GM19467 (cell line): Measurements from ENCODE around the gene RBBP5.

ENCODE experiments used
- ATAC-seq: cut with Tn5 transposase; IDR thresholded peaks from one replicate; pipeline ENCODE4 v1.9.1; 2021; ENCODE audit warnings: mild to moderate bottlenecking, moderate library complexity; ENCODE audit not compliant: unreplicated experiment

Gene RBBP5

DNA sequence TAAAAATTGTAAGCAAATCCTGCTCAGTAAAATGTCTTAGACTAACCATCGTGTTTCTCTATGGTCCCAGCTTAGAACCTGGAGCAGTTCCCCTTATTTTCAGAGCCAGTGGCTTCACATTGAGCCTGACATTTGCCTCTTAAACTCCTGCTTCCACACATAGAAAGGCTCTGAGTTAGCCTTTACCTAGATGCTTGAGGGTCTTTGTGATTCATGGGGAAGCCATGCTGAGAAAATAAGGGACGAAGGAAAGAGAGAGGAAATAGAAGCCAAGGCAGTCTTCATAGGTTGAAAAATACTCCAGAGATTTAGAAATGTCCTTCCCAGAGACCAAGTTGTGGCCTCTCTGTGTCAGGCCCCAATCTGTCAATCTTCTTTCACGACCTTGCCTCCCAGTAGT is 16.1 kb upstream of the RBBP5 start:
- ATAC-seq, result no peak

DNA sequence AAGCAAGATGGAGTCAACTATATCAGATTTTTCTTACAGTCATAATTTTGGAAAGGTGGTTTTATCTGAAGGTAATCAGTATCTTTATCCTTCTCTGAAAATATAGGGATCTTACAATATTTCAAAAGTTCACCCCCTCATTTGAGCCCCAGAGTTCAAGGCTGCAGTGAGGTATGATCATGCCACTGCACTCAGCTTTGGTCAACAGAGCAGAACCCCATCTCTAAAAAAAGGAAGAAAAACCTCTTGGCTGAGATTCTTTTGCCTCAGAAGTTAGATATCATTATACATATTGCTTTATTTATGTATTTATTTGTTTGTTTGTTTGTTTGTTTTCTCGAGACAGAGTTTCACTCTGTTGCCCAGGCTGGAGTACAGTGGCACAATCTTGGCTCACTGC is 11.5 kb upstream of the RBBP5 start:
- ATAC-seq, result no peak

DNA sequence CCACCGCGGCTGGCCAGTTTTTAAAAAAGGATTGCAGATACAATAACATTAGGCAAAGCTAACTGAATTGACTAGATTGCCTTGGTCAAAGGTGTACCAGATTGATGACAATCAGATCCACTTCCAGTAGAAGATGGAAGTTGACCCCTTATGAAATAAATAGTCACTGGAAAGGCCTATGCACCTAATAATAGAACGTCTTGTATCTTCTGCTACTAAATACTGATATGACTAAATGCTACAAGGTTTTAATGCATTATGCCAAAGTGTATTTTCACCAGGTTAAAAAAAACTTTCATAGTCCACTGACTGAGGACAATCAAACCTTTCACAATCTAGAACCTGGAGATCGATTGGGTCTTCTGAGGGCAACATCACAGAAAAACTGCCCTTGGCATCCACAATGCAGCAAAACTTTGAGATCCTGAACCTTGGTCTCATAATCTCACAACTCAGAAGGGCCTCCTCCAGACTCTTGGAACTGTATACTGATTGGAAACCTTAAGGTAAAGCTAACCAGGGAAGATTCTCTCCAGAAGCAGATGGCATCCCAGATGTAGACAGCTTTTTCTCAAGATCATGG is 7.8 kb upstream of the RBBP5 start:
- no peak for ATAC-seq

DNA sequence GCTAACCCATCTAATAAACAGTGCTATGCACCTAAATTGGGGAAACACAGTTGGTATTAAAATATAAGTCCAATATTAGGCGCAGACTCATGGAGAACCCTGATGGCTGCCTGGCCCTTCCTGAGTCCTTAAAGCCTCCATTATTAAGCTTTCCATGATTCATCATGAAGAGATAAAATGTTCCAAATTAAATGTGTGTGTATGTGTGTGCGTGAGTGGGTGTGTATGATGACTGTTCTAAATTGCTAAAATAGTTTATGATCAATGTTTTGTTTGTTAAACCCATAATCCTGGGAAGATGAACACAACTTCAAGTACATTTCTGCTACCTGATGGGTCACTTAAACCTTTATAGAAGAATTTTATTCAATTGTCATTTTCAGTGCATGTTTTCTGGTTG is 6.3 kb upstream of the RBBP5 start:
- ATAC-seq, result no peak

DNA sequence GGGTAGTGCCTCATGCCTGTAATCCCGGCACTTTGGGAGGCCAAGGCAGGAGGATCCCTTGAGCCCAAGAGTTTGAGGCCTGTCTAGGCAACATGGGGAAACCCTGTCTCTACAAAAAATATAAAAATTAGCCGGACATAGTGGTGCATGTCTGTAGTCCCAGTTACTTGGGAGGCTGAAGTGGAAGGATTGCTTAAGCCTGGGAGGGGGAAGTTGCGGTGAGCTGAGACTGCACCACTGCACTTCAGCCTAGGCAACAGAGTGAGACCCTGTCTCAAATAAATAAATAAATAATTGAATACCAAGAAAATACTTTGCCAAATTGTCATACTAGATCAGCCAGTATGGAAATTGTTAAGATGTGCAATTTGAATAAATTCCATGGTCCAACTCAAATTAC is 5.9 kb upstream of the RBBP5 start:
- ATAC-seq, result no peak

DNA sequence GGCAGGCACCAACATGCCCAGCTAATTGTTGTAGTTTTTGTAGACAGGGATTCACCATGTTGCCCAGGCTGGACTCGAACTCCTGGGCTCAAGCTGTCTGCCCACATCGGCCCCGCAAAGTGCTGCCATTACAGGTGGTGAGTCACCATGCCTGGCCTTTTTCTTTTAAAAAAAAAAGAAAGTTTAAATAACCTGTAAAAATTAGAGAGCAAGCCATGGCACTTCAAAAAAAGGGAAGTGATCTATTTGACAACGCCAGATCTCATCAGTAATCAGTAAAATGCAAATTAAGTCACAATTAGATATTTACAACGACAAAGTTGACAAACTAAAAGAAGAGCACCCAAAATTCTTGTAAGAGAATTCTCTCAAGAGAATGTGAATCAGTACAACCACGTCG is 2.9 kb upstream of the RBBP5 start:
- no peak for ATAC-seq

DNA sequence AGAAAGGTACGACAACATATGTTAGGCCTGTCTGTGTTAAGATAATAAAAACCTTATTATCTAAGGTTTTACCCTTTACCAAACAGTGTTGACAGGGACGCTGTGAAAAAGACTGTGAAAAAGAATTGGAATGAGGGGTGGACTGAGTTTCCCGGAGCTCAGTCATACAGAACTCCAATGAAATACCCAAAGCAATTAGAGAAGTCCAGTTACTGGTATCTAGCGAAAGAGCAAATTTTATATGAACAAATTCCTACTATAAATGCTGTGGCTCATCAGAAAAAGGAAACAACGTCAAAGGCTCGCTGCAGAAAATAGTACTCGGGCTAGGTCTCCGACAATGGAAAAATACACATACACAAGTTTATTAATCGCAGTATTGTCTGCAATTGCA is 708 bp upstream of the RBBP5 start:
- no peak for ATAC-seq

DNA sequence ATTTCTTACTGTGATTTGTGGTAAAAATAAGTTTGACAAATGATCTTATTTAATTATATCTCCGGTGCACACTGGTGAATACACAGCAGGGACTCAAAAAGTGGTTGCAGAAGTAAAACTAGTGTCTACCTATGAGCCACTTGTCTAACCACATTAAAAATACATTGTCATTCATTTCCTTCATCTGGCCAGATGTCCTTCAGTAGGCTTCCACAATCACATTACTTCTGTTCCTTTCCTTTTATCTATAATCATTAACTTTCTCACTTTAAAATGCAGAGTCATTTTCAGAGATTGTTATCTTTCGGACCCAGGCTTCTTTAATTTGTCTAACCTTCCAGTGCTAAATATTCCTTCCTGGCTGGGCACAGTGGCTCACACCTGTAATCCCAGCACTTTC is 3.0 kb downstream of the RBBP5 start:
- ATAC-seq, result no peak

DNA sequence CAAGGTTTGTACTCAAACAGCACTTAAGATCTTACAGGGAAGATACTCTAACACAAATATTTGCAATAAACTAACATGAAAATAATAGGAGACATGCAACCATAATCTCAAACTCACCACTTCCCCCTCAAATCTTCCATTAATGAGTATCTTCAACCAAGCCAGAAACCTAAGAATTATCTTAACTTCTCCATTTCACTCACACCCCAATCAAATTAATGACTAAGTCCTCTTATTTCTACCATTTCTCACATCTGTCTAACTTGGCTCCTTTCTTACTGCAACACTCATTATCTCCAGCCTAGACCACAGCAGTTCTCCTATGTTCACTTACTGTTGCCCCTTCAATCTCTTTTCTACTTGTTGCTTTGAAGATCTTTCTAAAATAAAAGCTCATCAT is 10.4 kb downstream of the RBBP5 start:
- ATAC-seq, result no peak

DNA sequence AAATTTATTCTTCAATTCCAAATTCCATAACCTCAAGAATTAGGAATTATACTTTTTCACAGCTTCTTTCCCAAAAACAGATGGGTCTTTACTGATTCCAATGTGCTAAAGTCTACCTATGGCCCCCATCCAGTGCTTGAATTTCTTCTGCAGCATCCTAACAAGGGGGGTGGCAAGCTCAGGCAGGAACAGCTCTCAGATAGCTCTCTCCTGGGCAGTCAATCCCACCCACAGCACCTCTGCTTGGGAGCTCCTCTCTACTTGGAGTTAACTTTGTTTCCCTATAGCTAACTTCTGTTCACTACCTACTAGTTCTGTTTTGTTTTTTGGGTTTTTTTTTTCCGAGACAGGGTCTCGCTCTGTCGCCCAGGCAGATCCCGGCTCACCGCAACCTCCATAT is 12.1 kb downstream of the RBBP5 start:
- no peak for ATAC-seq

DNA sequence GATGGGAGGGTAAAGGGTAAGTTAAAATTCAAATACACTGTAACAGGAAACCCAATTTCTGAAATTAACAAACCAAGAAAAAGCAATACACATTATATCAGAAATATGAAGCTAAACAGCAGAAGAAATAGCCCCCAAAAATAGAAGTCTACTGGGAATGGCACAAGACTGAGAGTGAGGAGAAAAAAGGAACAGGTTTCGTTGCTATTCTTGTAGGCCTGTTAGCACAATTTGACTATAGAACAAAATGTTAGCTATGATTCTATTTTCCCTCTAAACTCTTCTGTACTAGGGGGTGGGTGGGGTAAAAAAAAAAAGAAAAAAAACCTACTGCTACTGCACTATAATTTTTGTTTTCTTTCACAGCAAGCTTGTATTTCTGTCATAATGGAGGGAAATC is 12.5 kb downstream of the RBBP5 start:
- ATAC-seq, result no peak

DNA sequence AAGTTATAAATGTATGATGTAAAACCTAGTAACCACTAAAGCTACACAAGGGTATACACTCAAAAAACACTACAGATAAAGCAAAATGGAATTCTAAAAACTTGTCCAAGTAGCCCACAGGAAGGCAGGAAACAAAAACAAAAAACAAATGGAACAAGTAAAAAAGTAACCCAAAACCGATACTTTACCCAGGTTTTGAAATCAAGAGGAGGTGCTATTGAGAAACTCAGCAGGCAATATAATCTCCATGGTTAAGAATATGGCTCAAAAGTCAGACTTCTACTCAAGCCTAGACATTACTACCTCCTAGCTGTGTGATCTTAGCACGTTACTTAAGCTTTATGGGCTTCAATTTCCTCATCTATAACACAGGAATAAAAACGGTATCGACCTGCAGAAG is 13.3 kb downstream of the RBBP5 start:
- ATAC-seq, result no peak

DNA sequence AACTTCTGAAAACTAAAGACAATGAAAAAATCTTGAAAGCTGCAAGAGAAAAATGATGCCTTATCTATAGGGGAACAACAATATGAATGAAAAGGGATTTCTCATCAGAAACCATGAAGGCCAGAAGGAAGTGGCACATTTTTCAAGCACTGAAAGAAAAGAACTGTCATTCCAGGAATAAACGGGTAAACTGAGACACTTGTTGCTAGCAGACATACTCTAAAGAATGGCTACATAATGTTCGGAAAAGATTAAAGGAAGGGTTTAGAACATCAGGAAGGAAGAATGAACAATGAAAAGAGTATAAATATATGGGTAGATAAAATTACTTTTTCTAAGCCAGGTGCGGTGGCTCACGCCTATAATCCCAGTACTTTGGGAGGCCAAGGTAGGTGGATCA is 14.5 kb downstream of the RBBP5 start:
- ATAC-seq, result no peak

DNA sequence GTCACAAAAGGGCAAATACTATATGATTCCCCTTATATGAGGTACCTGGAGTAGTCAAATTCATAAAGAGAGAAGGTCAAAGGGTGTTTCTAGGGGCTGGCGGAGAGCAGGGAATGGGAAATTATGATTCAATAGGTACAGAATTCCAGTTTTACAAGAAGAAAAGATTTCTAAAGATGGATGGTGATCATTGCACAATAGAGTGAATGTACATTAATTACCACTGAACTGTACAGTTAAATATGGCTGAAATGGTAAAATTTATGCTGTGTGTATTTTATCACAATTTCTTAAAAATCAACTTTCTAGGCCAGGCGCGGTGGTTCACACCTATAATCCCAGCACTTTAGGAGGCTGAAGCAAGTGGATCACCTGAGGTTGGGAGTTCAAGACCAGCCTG is 19.4 kb downstream of the RBBP5 start:
- ATAC-seq, result no peak

DNA sequence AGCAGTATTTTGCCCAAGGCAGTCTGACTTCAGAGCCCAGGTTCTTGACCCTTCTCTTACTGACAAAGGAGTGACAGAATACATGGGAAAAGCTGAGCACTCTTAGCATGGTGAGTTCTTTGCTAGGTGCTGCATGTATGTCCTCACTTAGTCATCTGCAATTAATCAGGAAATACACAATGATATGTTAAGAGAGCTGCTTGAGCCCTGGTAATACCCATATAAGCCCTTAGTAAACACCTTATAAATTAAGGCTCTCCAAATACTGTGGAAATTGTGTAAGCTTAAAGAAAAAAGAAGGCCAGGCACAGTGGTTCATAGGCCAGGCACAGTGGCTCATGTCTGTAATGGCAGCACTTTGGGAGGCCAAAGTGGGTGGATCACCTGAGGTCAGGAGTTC is 23.5 kb downstream of the RBBP5 start:
- ATAC-seq, result no peak

DNA sequence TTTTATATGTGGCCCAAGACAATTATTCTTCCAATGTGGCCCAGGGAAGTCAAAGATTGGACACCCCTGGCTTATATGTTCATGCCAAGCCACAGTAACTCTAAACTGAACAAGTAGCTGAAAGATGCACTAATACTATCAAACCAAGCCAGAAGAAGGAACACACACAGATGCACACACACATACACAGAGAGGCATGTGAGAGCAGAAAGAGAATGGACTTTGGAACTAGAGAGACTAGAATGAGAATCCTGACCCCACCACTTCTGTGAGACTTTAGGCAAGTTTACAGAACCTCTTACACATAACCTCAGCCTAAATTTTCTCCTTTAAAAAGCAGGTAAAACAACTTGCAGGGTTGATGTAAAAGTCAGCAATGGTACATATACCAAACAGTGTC is 26.4 kb downstream of the RBBP5 start:
- no peak for ATAC-seq

DNA sequence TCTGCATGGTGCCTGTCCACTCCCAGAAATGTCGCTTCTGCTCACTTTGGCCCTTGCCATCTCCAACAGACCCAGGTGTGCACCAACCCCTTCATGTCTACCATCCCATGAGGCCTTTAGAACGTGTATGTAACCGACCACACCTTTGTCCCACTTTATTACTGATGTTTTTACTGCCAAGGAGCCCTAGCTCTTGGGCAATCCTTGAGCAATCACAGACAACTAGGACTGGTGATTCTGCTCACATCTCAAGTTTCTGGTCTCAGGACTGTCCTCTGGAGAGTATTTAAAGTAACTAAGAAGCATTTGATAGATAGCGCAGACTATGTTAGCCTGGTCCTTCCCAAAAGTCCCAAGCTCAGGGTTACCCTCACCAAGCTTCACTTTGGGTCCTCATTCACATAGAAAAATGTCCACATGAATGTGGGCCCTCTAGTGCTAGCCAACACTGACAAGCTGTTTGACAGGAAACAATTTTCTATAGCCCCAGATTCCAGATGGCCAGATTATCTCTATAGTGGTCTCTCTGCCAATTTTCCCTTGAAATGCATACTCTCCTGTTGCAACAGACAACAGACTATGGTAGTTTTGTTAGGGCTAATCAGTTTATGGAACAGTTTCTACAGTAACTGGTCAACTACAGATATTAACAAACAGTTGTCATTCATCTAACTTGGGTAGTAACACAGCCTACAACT is 30.6 kb downstream of the RBBP5 start:
- ATAC-seq, result no peak

DNA sequence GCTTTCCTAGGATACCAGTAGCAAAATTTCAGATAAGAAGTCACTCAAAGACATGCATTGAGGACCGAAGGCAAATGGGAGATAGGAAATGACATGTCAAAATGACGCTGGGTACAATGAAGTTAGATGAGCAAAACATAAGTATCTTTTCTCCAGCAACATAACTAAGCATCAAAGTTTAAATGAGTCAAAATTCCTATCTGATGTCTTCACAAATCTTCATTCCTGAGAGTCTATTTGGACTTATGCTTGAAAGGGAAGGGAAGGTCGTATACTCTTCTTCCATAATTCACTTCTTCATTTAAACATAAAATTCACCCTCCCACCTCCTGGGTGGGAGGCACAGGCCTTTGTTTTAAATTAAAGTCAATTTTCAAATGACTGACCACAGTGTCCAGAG is 33.4 kb downstream of the RBBP5 start:
- ATAC-seq, result no peak

DNA sequence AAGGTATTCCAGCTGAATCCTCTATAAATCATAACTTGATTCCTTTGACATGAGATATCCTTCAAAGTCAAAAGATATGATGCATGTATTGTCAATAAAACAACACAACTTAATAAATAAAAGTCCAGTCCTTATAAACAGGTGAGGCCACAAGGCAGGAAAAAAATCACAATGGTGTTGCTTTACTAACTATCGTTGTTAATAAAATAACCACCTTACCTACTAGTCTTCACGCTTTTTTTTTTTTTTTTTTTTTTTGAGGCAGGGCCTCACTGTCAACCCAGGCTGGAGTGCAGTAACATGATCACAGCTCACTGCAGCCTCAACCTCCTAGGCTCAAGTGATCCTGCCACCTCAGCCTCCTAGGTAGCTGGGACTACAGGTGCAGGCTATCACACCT is 37.4 kb downstream of the RBBP5 start, which contains the start of gene TMEM81:
TSS of gene TMEM81 (minus strand) at position 101 of the 400 bp plus-strand sequence. CDS start 140 bp downstream, outside the sequence.
- ATAC-seq, result no peak

DNA sequence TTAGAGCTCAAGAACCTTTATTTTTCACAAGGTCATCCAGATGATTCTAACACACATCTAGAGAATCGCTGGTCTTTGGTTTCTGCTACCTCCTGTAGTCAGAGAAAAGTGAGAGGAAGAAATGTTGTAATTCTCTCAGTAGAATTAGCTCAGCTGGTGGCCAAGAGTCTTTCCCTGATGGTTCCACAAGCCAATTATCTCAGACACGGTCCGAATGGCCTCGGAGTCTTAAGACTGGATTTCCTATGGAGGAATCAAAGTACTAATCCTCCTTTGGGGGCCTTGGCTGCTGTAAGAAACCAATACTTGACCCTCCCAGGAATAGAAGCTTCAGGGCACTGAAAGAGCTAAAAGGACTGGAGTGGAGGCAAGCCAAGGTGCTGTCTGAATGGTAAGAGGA is 39.3 kb downstream of the RBBP5 start:
- ATAC-seq, result no peak

DNA sequence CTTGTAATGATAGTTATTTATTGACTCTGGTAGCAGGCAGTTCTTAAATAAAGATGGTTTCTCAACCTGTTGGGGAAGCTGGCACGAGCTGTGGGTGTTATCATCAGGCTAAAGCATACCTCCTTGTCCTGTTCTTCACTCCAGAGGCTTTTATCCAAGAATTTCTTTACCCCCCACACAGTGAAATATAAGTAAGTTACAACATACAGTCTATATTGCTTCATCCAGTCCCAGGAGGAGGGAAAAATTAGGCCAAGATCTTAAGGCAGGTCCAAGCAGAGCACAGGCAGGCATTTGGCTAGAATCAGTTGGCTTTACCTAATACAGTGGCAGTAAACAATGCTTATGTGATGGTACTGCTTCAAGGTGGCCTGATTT is 43.9 kb downstream of the RBBP5 start:
- no peak for ATAC-seq

DNA sequence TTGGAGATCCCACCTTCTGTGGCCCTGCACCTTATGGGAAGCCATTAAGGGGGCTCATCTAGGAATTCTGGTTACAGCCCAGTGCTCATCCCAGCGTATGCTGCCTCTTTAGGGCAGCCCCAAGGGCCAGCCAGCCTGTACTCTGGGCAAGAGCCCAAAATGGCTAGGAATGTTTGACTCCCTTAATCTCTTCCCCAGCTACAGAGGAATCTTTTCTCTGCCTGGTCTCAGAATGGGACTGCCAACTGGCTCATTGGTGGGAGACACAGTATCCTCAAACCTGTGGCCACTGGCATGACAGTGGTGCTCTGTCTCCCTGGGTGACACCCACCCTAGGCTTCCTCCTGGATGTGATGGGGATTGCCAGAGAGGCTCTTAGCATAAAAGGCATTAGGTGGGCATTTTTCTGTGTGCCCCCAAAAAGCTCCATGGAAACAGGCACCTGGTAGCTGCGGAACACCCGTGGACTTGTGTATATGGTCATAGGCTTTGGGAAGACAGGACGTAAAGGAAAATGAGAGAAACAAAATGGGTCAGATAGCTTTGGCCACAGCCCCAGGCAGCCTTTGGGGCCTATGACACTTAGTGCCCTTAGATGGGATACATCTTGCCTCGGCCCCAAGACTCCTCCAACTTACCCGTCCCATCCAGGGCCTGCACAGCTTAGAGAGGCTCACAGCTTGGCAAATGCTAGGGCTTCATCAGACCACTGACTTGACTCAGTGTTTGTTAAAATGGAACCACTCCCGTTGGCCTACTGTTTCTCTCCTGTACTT is 44.4 kb downstream of the RBBP5 start:
- no peak for ATAC-seq
